HCT116 (cell line): Measurements from ENCODE around the gene DUSP2. TPM values are rescaled to one million over a fixed set of nuclear protein-coding genes. Genes with fewer than 3 reads are reported as not detected.

Source experiments
- ATAC-seq: fragments of 200-7000 bp; cut with Tn5 transposase; 2 replicates; pipeline ENCODE4 v1.9.1; 2020; ENCODE audit warnings: mild to moderate bottlenecking, moderate library complexity
- BruUV-seq: library from RNA; stranded (reverse); fragments of 400-500 nt; replicated peaks from 2 replicates; lab custom pipeline; 2021; lab: Mats Ljungman, UMichigan
- CTCF ChIA-PET: fragments of 300-600 bp; sonication (Branson Sonifier 250); formaldehyde crosslinking; loops from one replicate; lab custom pipeline; 2021; ENCODE audit warnings: antibody characterized with exemption; lab: Charles Lee
- POLR2A ChIA-PET: fragments of 300-600, 350-600 bp; sonication (Branson Sonifier 250); formaldehyde crosslinking; loops from one replicate; lab custom pipeline; 2021; ENCODE audit warnings: antibody characterized with exemption; lab: Charles Lee
- RAD21 ChIA-PET, 2 experiments: fragments of 300-600 bp; sonication (Branson Sonifier 250); formaldehyde crosslinking; loops; one replicate each; lab custom pipeline; 2023; ENCODE audit warnings: low total read pairs in 2 of 2; ENCODE audit not compliant: uncharacterized antibody in 2 of 2, unreplicated experiment in 2 of 2, low non-redundant PET in 1 of 2; lab: Charles Lee
- DNase-seq: peaks from one replicate; pipeline ENCODE4 v3.0.0-alpha.2; 2010; ENCODE audit warnings: low read depth, low spot score
- H2AFZ ChIP-seq: fragments of 200-600 bp; shearing (Covaris generic), sonication (generic); 2 replicates; pipeline ENCODE4 v1.6.1; 2017; ENCODE audit warnings: low read depth, mixed run types, mixed read lengths, antibody characterized with exemption, low read length; ENCODE audit not compliant: poor library complexity, severe bottlenecking
- H3K27ac ChIP-seq: 2 replicates; pipeline ENCODE4 v1.5.1; 2012; ENCODE audit warnings: low read depth, low read length
- H3K27me3 ChIP-seq: fragments of 200-600 bp; sonication (generic); 2 replicates; pipeline ENCODE4 v1.6.1; 2016; ENCODE audit warnings: mixed run types, low read length, mixed read lengths; ENCODE audit not compliant: insufficient read depth
- H3K36me3 ChIP-seq, 2 experiments: fragments of 200-500 bp in 1 of 2; fragments of 200-600 bp in 1 of 2; sonication (Bioruptor generic) in 1 of 2; sonication (generic) in 1 of 2; 2 replicates each; pipeline versions ENCODE4 v1.5.1 to v1.6.1; 2014 to 2016; ENCODE audit warnings: low read length in 2 of 2, inconsistent platforms in 1 of 2, mixed read lengths in 1 of 2, mixed run types in 1 of 2; ENCODE audit not compliant: insufficient read depth in 2 of 2, control insufficient read depth in 1 of 2
- H3K4me1 ChIP-seq, 2 experiments: fragments of 200-600 bp in 1 of 2; sonication (generic) in 1 of 2; 2 replicates each; pipeline versions ENCODE4 v1.5.1 to v1.6.1; 2012 to 2017; ENCODE audit warnings: low read length in 2 of 2, inconsistent platforms in 1 of 2, mild to moderate bottlenecking in 1 of 2, mixed read lengths in 1 of 2, mixed run types in 1 of 2, moderate library complexity in 1 of 2; ENCODE audit not compliant: insufficient read depth in 2 of 2, control insufficient read depth in 1 of 2
- H3K4me2 ChIP-seq: fragments of 200-600 bp; sonication (generic); 2 replicates; pipeline ENCODE4 v1.6.1; 2017; ENCODE audit warnings: mixed run types, low read length, mixed read lengths
- H3K4me3 ChIP-seq, 2 experiments: fragments of 200-600 bp in 1 of 2; sonication (generic) in 1 of 2; replicated peaks in 1 of 2; 2 replicates each; pipeline ENCODE4 v1.5.1; 2011 to 2016; ENCODE audit warnings: low read length in 2 of 2, control low read depth in 1 of 2, low read depth in 1 of 2, mild to moderate bottlenecking in 1 of 2, mixed read lengths in 1 of 2, mixed run types in 1 of 2
- H3K79me2 ChIP-seq: fragments of 200-600 bp; sonication (generic); 2 replicates; pipeline ENCODE4 v1.6.1; 2017; ENCODE audit warnings: mild to moderate bottlenecking, mixed run types, low read length, moderate library complexity, mixed read lengths; ENCODE audit not compliant: insufficient read depth
- H3K9ac ChIP-seq: fragments of 200-600 bp; sonication (generic); 2 replicates; pipeline ENCODE4 v1.6.1; 2016; ENCODE audit warnings: low read length, mixed read lengths
- H3K9me2 ChIP-seq: fragments of 200-600 bp; sonication (generic), shearing (Covaris generic); 2 replicates; pipeline ENCODE4 v1.6.1; 2017; ENCODE audit warnings: mixed run types, mild to moderate bottlenecking, moderate library complexity; ENCODE audit not compliant: insufficient read depth
- H3K9me3 ChIP-seq, 2 experiments: fragments of 200-500 bp in 1 of 2; fragments of 200-600 bp in 1 of 2; sonication (Bioruptor generic) in 1 of 2; sonication (generic) in 1 of 2; 2 replicates each; pipeline ENCODE4 v1.6.1; 2014 to 2017; ENCODE audit warnings: low read length in 2 of 2, mixed read lengths in 2 of 2, inconsistent platforms in 1 of 2, low read depth in 1 of 2, mild to moderate bottlenecking in 1 of 2, mixed run types in 1 of 2, moderate library complexity in 1 of 2; ENCODE audit not compliant: control insufficient read depth in 1 of 2, insufficient read depth in 1 of 2
- H4K20me1 ChIP-seq: fragments of 200-600 bp; sonication (generic), shearing (Covaris generic); 2 replicates; pipeline ENCODE4 v1.6.1; 2017; ENCODE audit warnings: mixed run types, mild to moderate bottlenecking, moderate library complexity; ENCODE audit not compliant: insufficient read depth
- CTCF ChIP-seq, 3 experiments: fragments of 200-600 bp in 1 of 3; sonication (generic) in 1 of 3; IDR thresholded peaks in 2 of 3; conservative IDR thresholded peaks in 1 of 3; 2 replicates each; pipeline ENCODE4 v1.5.1; 2012 to 2017; ENCODE audit warnings: low read depth in 2 of 3, low read length in 2 of 3, antibody characterized with exemption in 1 of 3, borderline replicate concordance in 1 of 3, control low read depth in 1 of 3, mild to moderate bottlenecking in 1 of 3, mixed read lengths in 1 of 3, mixed run types in 1 of 3, moderate library complexity in 1 of 3; ENCODE audit not compliant: insufficient read depth in 1 of 3
- JUND ChIP-seq: IDR thresholded peaks from 2 replicates; pipeline ENCODE4 v1.6.1; 2012
- MAX ChIP-seq: IDR thresholded peaks from 2 replicates; pipeline ENCODE4 v1.6.1; 2012
- REST ChIP-seq: IDR thresholded peaks from 2 replicates; pipeline ENCODE4 v1.6.1; 2012; ENCODE audit warnings: low read depth
- SP1 ChIP-seq: IDR thresholded peaks from 2 replicates; pipeline ENCODE4 v1.6.1; 2012; ENCODE audit warnings: low read depth
- ZBTB33 ChIP-seq: IDR thresholded peaks from 2 replicates; pipeline ENCODE4 v1.6.1; 2011; ENCODE audit warnings: mild to moderate bottlenecking, low read length, moderate library complexity; ENCODE audit not compliant: insufficient replicate concordance; ENCODE audit errors: extremely low read depth
- intact Hi-C: fragments of 100-400 bp; cut with micrococcal nuclease; formaldehyde crosslinking; loops from 2 replicates; pipeline ENCODE4 v1.10.0; 2022
- total RNA-seq: library from RNA; stranded (reverse); gene quantifications from one replicate; pipeline ENCODE4 v1.2.1, GENCODE V29; 2021; ENCODE audit not compliant: unreplicated experiment

DUSP2 gene
- total RNA-seq, 1 experiment from 2014 or later = 24.5 TPM

GRCh38 chr2:96110621-96111256 is 34.5 kb downstream of the DUSP2 start:
- BruUV-seq = no TSS peak
- intact Hi-C loops = no loop called here
- ATAC-seq = no peak
- Histone ChIP-seq H3K27me3 (no peaks in the 10 kb centered on the region), H3K9ac (no peak overlapping the region), H3K9me2 (no peaks in the 10 kb centered on the region), H3K4me3 (no peak overlapping the region), H3K4me2 (no peak overlapping the region), H3K36me3 (no peaks in the 10 kb centered on the region), H3K79me2 (no peaks in the 10 kb centered on the region), H3K9me3 (peaks cover 3 to 4% of the 10 kb centered on the region in 2 experiments; a peak in 2 of 4 replicates), H2AFZ (no peak overlapping the region)
- DNase-seq = no peak
- POLR2A ChIA-PET = interaction anchor here (0.6 kb wide), 1 partner anchor 410 kb away, joined by 3 read pairs; no protein-coding TSS in a partner anchor
- no peak for TF ChIP-seq JUND
- TF ChIP-seq ZBTB33 = no peak
- TF ChIP-seq SP1 = no peak
- no peak for TF ChIP-seq CTCF (IDR thresholded peaks at IDR 0.05 in 2 of 3, conservative IDR thresholded peaks at IDR 0.05 in 1 of 3; ENCODE audit: borderline replicate concordance in 1 of 3, insufficient read depth in 1 of 3, low read depth in 2 of 3, low read length in 2 of 3)
- TF ChIP-seq MAX = no peak
- TF ChIP-seq REST = no peak
- TF ChIP-seq, all 23 proteins: peak for 0
- CTCF ChIA-PET = no interaction called here
- Histone ChIP-seq H4K20me1 (no peaks in the 10 kb centered on the region), H3K27ac (no peak overlapping the region), H3K4me1 (no peaks in the 10 kb centered on the region)
- RAD21 ChIA-PET = no interaction called here
